Stimulated activated CD8-positive, alpha-beta memory T cell treated with anti-CD3 and anti-CD28 coated beads, Interleukin-15, amount 100 ng/mL, for 24 hours (primary cell): ENCODE results near the gene PLAC1.

Experiments
- DNase-seq: peaks from one replicate; pipeline ENCODE4 v3.0.0-alpha.2; 2020; ENCODE audit warnings: low read depth

PLAC1 gene

DNA sequence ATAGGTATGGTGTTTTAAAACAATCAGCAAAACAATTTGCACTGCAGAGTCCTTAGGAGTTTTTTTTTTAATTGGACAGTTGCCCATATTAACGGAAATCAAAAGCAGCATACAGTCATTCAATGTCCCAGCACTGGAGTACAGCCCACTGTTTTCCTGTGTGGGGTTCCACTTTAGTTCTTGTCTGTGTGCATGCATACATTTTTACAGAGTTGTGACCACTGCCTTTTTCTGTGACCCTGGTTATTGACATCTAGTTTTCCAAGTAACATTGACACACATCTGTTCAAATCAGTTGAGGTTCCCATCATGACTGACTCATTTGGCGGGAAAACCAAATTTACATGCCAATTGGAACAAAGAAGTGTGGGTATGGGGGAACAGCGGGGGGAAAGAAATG, 115.0 kb downstream of the PLAC1 start:
- DNase-seq, result no peak

DNA sequence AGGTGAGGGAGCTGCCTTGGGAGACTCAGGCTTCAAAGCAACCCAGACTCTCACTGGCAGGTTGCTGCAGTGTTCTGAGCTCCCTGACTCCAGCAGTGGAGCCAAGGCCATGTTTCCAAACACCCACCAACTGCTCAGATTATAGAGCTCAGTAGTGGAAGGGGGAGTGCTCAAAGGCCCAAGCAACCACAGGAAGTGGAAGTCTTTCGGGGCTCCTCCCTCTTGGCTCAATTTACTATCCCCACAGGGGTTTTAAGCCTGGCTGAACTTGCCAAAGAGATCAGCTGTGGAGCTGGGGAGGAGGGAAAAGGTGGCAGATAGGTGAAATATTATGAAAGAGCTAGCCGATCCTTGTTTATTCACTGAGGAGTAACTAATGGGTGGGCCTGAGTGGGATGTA, 115.8 kb downstream of the PLAC1 start:
- no peak for DNase-seq

DNA sequence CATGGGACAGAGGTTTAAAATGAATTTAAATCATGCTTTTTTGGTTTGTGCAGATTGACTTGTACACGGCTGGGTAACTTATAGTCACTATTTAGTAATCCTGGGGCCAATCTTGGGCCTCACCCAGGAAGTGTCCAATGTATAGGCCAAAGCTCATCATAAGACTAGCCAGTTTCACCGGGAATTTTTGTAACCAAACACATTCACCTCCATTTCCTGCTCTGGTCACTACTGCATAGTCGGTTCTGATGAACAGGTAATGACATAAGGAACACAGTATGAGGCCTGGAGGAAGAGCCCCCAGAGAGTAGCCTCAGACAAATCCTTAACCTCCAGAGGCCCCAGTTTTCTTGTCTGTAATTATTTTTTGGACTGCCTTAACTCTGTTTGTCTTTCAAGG, 116.4 kb downstream of the PLAC1 start:
- no peak for DNase-seq

GRCh38 chrX:134538316-134538715, 120.0 kb downstream of the PLAC1 start:
- DNase-seq, result no peak

GRCh38 chrX:134537179-134537955, 120.9 kb downstream of the PLAC1 start:
- no peak for DNase-seq

GRCh38 chrX:134533952-134534351, 124.3 kb downstream of the PLAC1 start:
- DNase-seq, result no peak

GRCh38 chrX:134533352-134533751, 124.9 kb downstream of the PLAC1 start:
- no peak for DNase-seq

DNA sequence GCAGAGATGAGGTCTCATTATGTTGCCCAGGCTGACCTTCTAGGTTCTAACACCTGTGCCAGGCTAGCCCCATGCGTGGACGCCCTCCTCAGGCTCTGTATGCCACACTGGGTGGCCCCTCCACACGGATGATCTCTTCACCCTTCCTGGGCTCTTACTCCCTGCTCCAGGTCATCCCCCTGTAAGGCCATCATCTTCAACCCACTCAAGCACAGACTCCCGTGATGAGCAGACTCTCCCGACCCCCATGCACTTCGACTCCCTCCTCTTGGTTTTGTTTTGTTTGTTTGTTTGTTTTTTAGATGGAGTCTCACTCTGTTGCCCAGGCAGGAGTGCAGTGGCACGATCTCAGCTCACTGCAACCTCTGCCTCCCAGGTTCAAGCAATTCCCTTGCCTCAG, 127.4 kb downstream of the PLAC1 start:
- DNase-seq, result no peak

- DNase-seq, result no peak
Observed at GRCh38 chrX:134529481-134529880, 128.8 kb downstream of the PLAC1 start.

DNA sequence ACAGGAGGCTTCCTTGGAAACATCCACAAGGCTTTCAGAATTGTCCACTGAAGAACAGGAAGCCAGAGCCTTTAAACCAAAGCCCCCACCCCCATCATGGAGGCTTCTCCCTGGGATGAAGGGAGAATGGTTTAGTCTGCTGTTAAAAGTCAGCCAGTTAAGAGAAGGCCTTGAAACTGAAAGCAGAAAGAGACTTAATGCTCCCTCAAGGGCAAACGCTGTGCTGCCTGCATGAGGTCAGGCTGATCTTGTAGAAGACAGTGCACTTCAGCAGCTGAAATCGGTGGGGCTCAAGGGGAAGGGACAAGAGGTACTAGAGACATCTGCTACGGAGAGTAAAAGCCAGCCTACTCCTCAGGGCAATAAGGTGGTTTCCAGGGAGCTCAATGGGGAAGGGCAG, 129.3 kb downstream of the PLAC1 start:
- no peak for DNase-seq

DNA sequence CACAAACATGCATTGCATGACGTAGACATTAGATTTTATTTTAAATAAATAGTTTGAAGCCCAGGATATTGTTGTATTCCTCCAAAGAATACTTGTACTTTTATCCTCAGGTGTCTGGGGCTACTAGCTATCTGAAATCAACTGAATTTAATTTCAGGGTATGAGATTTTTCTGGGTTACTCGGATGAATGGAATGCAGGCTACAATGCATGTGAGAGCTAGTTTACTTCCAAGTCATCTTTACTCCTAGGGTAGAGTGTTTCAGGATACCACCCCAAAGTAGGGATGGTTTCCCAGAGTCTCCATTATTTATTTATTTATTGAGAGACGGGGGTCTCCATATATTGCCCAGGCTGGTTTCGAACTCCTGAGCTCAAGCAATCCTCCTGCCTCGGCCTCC, 131.9 kb downstream of the PLAC1 start:
- no peak for DNase-seq

GRCh38 chrX:134525086-134525792, 133.0 kb downstream of the PLAC1 start:
- no peak for DNase-seq

DNA sequence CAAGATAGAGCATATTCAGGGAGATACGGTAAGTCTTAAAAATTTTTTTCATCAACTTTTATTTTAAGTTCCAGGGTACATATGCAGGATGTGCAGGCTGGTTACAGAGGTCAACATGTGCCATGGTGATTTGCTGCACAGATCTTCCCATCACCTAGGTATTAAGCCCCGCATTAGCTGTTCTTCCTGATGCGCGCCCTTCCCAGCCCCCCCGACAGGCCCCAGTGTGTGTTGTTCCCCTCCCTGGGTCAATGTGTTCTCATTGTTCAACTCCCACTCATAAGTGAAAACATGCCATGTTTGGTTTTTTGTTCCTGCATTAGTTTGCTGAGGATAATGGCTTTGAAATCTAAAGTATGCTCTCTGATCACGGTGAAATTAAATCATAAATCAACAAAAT, 134.1 kb downstream of the PLAC1 start:
- no peak for DNase-seq

- DNase-seq, result no peak
Observed at GRCh38 chrX:134520860-134521390, 137.3 kb downstream of the PLAC1 start.
